ENCODE measurements around the gene SPTLC2.

SPTLC2 gene

GRCh38 chr14:77615361-77616132 is 890 bp downstream of the SPTLC2 start:
- ChIA-PET CTCF (interaction anchor here (1.2 to 2.9 kb wide), 3 partner anchors 11 to 156 kb away, joined by 3 to 8 read pairs (median 6); no protein-coding TSS in a partner anchor), POLR2A (interaction anchor here (0.7 kb wide), 1 partner anchor 701 kb away, joined by 3 read pairs; no protein-coding TSS in a partner anchor)
- H3K4me3 ChIP-seq (ENCODE audit: low read depth, low read length) = peak overlapping the region; percentile 84
- TF ChIP-seq CTCF (IDR thresholded peaks at IDR 0.05; ENCODE audit: insufficient read depth, low read length, missing control alignments) = no peak
- DNase-seq (ENCODE audit: low read depth, low spot score) = no peak

GRCh38 chr14:77613201-77613600 is 3.2 kb downstream of the SPTLC2 start:
- no peak for DNase-seq (ENCODE audit: low read depth, low spot score)
- H3K4me3 ChIP-seq (ENCODE audit: low read depth, low read length) = no peak overlapping the region
- CTCF ChIA-PET = interaction anchor here (1.2 to 2.9 kb wide), 3 partner anchors 9 to 154 kb away, joined by 6 to 9 read pairs (median 8); no protein-coding TSS in a partner anchor
- TF ChIP-seq CTCF (IDR thresholded peaks at IDR 0.05; ENCODE audit: insufficient read depth, low read length, missing control alignments) = no peak
- POLR2A ChIA-PET = interaction anchor here (1.5 kb wide), 1 partner anchor 26 kb away, joined by 5 read pairs; no protein-coding TSS in a partner anchor

DNA sequence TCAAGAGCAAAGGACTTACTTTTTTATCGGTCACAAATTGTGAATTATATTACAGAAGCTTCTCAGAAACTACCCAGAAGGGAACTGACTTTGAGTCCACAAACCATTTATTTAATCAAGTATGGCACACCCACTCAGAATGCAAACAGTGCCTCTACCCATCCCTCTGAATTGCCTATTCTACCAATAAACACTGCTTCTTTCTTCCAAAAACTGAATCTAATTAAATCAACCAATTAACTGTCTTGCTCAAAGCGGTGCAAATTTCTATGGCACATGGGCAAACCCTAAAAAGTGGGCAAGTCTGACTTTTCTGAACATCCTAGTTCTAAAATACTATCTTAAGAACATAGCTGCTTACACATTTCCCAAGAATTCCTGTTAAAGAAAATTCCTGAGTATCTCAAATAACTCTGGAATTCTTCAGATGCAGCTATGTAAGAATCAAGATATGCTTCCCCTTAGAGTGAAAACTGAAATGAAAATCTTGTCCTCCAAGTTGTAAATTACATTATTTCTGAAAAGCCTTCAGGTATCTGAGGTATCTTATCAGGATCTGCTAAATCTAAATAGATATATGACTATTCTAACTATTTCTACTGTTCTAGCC is 4.3 kb downstream of the SPTLC2 start:
- ChIA-PET POLR2A (interaction anchor here (0.7 to 1.5 kb wide), 4 partner anchors 27 to 1933 kb away, joined by 3 to 5 read pairs (median 4); no protein-coding TSS in a partner anchor), CTCF (interaction anchor here (1.1 to 2.3 kb wide), 3 partner anchors 9 to 153 kb away, joined by 4 to 9 read pairs (median 6); no protein-coding TSS in a partner anchor)
- no peak overlapping the region for H3K4me3 ChIP-seq (ENCODE audit: low read depth, low read length)
- peak; percentile 19 for DNase-seq (ENCODE audit: low read depth, low spot score)
- no peak for TF ChIP-seq CTCF (IDR thresholded peaks at IDR 0.05; ENCODE audit: insufficient read depth, low read length, missing control alignments)

DNA sequence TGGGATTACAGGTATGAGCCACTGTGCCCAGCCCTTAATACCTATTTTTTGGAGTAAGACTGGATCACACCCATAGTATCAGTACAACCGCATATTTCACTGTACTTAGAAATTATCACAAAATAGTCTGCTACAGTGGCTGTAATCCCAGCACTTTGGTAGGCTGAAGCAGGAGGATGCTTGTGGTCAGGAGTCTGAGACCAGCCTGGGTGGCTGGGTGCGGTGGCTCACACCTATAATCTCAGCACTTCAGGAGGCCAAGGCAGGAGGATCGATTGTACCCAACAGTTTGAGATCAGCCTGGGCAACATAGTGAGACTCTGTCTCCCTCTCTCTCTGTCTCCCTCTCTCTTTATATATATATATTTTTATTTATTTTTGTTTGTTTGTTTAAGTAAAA is 5.9 kb downstream of the SPTLC2 start:
- TF ChIP-seq CTCF (IDR thresholded peaks at IDR 0.05; ENCODE audit: insufficient read depth, low read length, missing control alignments) = no peak
- CTCF ChIA-PET = no interaction called here
- DNase-seq (ENCODE audit: low read depth, low spot score) = no peak
- POLR2A ChIA-PET = no interaction called here
- no peak overlapping the region for H3K4me3 ChIP-seq (ENCODE audit: low read depth, low read length)

DNA sequence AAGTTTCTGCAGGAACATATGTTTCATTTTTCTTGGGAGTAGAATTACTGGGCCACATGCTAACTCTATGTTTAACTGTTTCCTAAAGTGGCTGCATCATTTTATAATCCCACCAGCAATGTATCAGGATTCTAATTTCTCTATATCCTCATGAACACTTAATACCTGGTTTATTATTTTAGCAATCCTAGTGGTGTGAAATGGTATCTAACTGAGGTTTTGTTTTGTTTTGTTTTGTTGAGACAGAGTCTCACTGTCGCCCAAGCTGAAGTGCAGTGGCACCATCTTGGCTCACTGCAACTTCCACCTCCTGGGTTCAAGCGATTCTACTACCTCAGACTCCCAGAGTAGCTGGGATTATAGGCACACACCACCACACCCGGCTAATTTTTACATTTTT is 6.5 kb downstream of the SPTLC2 start:
- TF ChIP-seq CTCF (IDR thresholded peaks at IDR 0.05; ENCODE audit: insufficient read depth, low read length, missing control alignments) = no peak
- DNase-seq (ENCODE audit: low read depth, low spot score) = no peak
- no peak overlapping the region for H3K4me3 ChIP-seq (ENCODE audit: low read depth, low read length)
- ChIA-PET POLR2A (no interaction called here), CTCF (no interaction called here)

DNA sequence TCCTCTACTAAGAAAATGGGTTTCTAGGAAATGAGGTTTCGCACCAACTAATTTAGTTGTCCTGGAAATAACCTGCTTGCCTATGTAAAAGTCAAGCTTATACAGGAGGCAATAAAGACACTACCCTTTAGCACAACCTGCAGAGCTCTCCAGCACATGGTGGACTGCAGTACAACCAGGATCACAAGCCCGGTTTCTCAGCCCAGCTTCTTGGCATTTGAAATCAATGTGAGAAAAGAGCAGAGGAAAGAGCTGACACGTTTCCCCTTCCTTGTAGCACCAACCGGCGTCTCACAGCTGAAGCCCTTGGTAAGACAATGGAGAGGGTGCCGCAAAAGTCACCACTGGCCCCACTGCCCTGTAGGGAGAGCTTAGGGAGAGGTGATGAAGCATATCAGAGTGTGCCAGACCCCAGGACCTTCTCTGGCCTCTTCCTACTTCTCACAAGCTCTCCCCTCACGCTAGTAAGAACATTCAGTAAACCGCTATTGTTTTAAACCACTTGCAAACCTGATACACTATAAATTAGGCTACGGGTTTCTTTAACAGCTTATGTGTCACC is 8.6 kb downstream of the SPTLC2 start:
- no peak for DNase-seq (ENCODE audit: low read depth, low spot score)
- no peak overlapping the region for H3K4me3 ChIP-seq (ENCODE audit: low read depth, low read length)
- no peak for TF ChIP-seq CTCF (IDR thresholded peaks at IDR 0.05; ENCODE audit: insufficient read depth, low read length, missing control alignments)
- CTCF ChIA-PET = interaction anchor here (1.0 to 1.6 kb wide), 3 partner anchors 9 to 14 kb away, joined by 3 to 6 read pairs (median 5); no protein-coding TSS in a partner anchor
- POLR2A ChIA-PET = no interaction called here

Measured in AG04449 (cell line).